Endothelial cell (in vitro differentiated cells): Measurements from ENCODE around the gene ID1. TPM values are rescaled to one million over a fixed set of nuclear protein-coding genes. Genes with fewer than 3 reads are reported as not detected.
"Not testable (repeated sequence)": the region's sequence is repeated elsewhere in the genome, so short reads cannot be mapped to it uniquely, and the experiment has no call there.

Experiments used
- DNase-seq: peaks from one replicate; pipeline ENCODE4 v3.0.0; 2021; ENCODE audit warnings: low spot score
- H3K27ac Mint-ChIP-seq: one replicate; pipeline ENCODE4 v1.8.0; 2021; ENCODE audit warnings: mixed read lengths, inconsistent platforms; ENCODE audit not compliant: unreplicated experiment
- H3K27me3 Mint-ChIP-seq: one replicate; pipeline ENCODE4 v1.8.0; 2021; ENCODE audit warnings: mild to moderate bottlenecking, moderate library complexity, mixed read lengths, inconsistent platforms; ENCODE audit not compliant: unreplicated experiment
- H3K36me3 Mint-ChIP-seq: one replicate; pipeline ENCODE4 v1.8.0; 2021; ENCODE audit warnings: mild to moderate bottlenecking, low read depth, mixed read lengths, inconsistent platforms; ENCODE audit not compliant: unreplicated experiment
- H3K4me1 Mint-ChIP-seq: one replicate; pipeline ENCODE4 v1.8.0; 2021; ENCODE audit warnings: mild to moderate bottlenecking, mixed read lengths, inconsistent platforms; ENCODE audit not compliant: unreplicated experiment
- H3K4me3 Mint-ChIP-seq: one replicate; pipeline ENCODE4 v1.8.0; 2021; ENCODE audit warnings: mild to moderate bottlenecking, mixed read lengths, inconsistent platforms; ENCODE audit not compliant: unreplicated experiment
- H3K9me3 Mint-ChIP-seq: one replicate; pipeline ENCODE4 v1.8.0; 2021; ENCODE audit warnings: mixed read lengths, inconsistent platforms; ENCODE audit not compliant: unreplicated experiment
- CTCF ChIP-seq: fragments of 200-600 bp; sonication (generic); IDR thresholded peaks from one replicate; pipeline ENCODE4 v1.5.0; 2021; ENCODE audit warnings: antibody characterized with exemption; ENCODE audit not compliant: unreplicated experiment
- total RNA-seq: library from RNA; stranded (reverse); fragmentation: NEBNext Ultra II Directional; extraction: Animal tissue kit (Norgen Biotek cat#: 25700); gene quantifications from one replicate; pipeline ENCODE4 v1.2.1, GENCODE V29; 2021; ENCODE audit not compliant: unreplicated experiment

The ID1 gene
- total RNA-seq, 1 donor from 2014 or later, result 85.2 TPM

- TF ChIP-seq CTCF, result no peak
- DNase-seq, result no peak
- no peak overlapping the region for H3K27ac Mint-ChIP-seq
Observed at GRCh38 chr20:31617432-31618104, 12.5 kb downstream of the ID1 start.

GRCh38 chr20:31620246-31620645 is 15.2 kb downstream of the ID1 start:
- Mint-ChIP-seq H3K36me3 (no peaks in the 10 kb centered on the region), H3K4me3 (no peak overlapping the region), H3K9me3 (no peaks in the 10 kb centered on the region), H3K27me3 (peaks cover 3% of the 10 kb centered on the region), H3K4me1 (peaks cover 5% of the 10 kb centered on the region), H3K27ac (no peak overlapping the region)
- no peak for TF ChIP-seq CTCF
- no peak for DNase-seq

More at GRCh38 chr20:31617432-31618104, 12.5 kb downstream of the ID1 start:
- Mint-ChIP-seq H3K36me3 (no peaks in the 10 kb centered on the region), H3K4me3 (no peak overlapping the region), H3K9me3 (no peaks in the 10 kb centered on the region), H3K27me3 (peaks cover 5% of the 10 kb centered on the region), H3K4me1 (peaks cover 5% of the 10 kb centered on the region)

- H3K4me1 Mint-ChIP-seq, H3K9me3 Mint-ChIP-seq, DNase-seq, H3K4me3 Mint-ChIP-seq, H3K27ac Mint-ChIP-seq, H3K36me3 Mint-ChIP-seq, H3K27me3 Mint-ChIP-seq: not testable (repeated sequence)
Observed at GRCh38 chr20:31623123-31623505, 18.0 kb downstream of the ID1 start.

- not testable (repeated sequence) for H3K27me3 Mint-ChIP-seq, H3K9me3 Mint-ChIP-seq, H3K4me1 Mint-ChIP-seq, H3K4me3 Mint-ChIP-seq, DNase-seq, H3K27ac Mint-ChIP-seq, H3K36me3 Mint-ChIP-seq
Observed at GRCh38 chr20:31626534-31626933, 21.4 kb downstream of the ID1 start.

DNA sequence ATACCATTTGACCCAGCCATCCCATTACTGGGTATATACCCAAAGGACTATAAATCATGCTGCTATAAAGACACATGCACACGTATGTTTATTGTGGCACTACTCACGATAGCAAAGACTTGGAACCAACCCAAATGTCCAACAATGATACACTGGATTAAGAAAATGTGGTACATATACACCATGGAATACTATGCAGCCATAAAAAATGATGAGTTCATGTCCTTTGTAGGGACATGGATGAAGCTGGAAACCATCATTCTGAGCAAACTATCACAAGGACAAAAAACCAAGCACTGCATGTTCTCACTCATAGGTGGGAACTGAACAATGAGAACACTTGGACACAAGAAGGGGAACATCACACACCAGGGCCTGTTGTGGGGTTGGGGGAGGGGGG is 23.0 kb downstream of the ID1 start:
- H3K4me3 Mint-ChIP-seq, H3K36me3 Mint-ChIP-seq, DNase-seq, H3K27me3 Mint-ChIP-seq, H3K27ac Mint-ChIP-seq, H3K9me3 Mint-ChIP-seq, H3K4me1 Mint-ChIP-seq: not testable (repeated sequence)

DNA sequence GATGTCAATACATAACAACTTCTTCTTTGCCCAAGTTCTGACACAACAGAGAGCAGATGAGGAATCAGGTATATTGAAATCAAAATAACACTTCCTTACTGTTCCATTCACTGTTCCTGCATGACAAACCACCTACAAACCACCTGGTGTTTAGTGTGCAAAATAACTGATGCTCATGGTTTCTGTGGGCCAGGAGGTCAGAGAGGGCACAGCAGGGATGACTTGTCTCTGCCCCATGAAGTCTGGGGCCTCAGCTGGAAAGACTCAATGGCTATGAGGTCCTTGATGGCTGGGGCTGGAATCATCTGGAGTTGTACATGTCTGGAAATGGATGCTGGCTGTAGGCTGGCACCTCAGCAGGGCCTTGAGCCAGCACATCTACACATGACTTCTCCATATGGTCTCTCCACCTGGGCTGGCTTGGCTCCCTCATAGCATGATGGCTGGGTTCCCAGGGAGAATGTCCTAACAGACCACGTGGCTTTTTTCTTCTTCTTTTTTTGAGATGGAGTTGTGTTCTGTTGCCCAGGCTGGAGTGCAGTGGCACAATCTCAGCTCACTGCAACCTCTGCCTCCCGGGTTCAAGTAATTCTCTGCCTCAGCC is 25.2 kb downstream of the ID1 start:
- Mint-ChIP-seq H3K27me3 (no peaks in the 10 kb centered on the region), H3K4me3 (no peak overlapping the region), H3K9me3 (no peaks in the 10 kb centered on the region), H3K36me3 (no peaks in the 10 kb centered on the region), H3K27ac (no peak overlapping the region), H3K4me1 (no peaks in the 10 kb centered on the region)
- TF ChIP-seq CTCF, result no peak
- no peak for DNase-seq
